Calu3 (cell line): ENCODE data around the gene SMIM29. TPM values are rescaled to one million over a fixed set of nuclear protein-coding genes. Genes with fewer than 3 reads are reported as not detected.

Source experiments
- BruUV-seq: library from RNA; stranded (reverse); fragments of 400-500 nt; replicated peaks from 2 replicates; lab custom pipeline; 2021; lab: Mats Ljungman, UMichigan
- CTCF ChIA-PET: fragments of 300-600 bp; sonication (Branson Sonifier 250); formaldehyde crosslinking; loops from one replicate; lab custom pipeline; 2022; ENCODE audit warnings: antibody characterized with exemption; lab: Charles Lee
- DNase-seq: peaks from one replicate; pipeline ENCODE4 v3.0.0; 2022
- H3K27ac Mint-ChIP-seq: one replicate; pipeline ENCODE4 v1.8.0; 2022; ENCODE audit warnings: mixed read lengths; ENCODE audit not compliant: unreplicated experiment
- H3K27me3 Mint-ChIP-seq: one replicate; pipeline ENCODE4 v1.8.0; 2022; ENCODE audit warnings: mixed read lengths; ENCODE audit not compliant: unreplicated experiment
- H3K36me3 Mint-ChIP-seq: one replicate; pipeline ENCODE4 v1.8.0; 2022; ENCODE audit warnings: mild to moderate bottlenecking, moderate library complexity, mixed read lengths; ENCODE audit not compliant: insufficient read depth, unreplicated experiment
- H3K4me1 Mint-ChIP-seq: one replicate; pipeline ENCODE4 v1.8.0; 2022; ENCODE audit warnings: mild to moderate bottlenecking, low read depth, mixed read lengths; ENCODE audit not compliant: unreplicated experiment
- H3K4me3 Mint-ChIP-seq: one replicate; pipeline ENCODE4 v1.8.0; 2022; ENCODE audit warnings: mild to moderate bottlenecking, low read depth, moderate library complexity, mixed read lengths; ENCODE audit not compliant: unreplicated experiment
- H3K9me3 Mint-ChIP-seq: one replicate; pipeline ENCODE4 v1.8.0; 2022; ENCODE audit warnings: low read depth, mixed read lengths; ENCODE audit not compliant: unreplicated experiment
- CTCF ChIP-seq: fragments of 200-600 bp; IDR thresholded peaks from one replicate; pipeline ENCODE4 v1.8.0; 2022; ENCODE audit warnings: antibody characterized with exemption; ENCODE audit not compliant: unreplicated experiment
- intact Hi-C: fragments of 100-400 bp; cut with micrococcal nuclease; formaldehyde crosslinking; loops from one replicate; pipeline ENCODE4 v1.10.0; 2022; ENCODE audit not compliant: unreplicated experiment
- total RNA-seq: library from RNA; stranded (reverse); gene quantifications from 2 replicates; pipeline ENCODE4 v1.2.3, GENCODE V29; 2022

The SMIM29 gene
- total RNA-seq, 1 experiment from 2014 or later = 59.2 TPM

GRCh38 chr6:34230653-34231371 lies 18.0 kb downstream of the SMIM29 start:
- H3K9me3 Mint-ChIP-seq = no peaks in the 10 kb centered on the region
- CTCF ChIA-PET = interaction anchor here (0.6 kb wide), 1 partner anchor 197 kb away, joined by 4 read pairs; no protein-coding TSS in a partner anchor

GRCh38 chr6:34229877-34230276 lies 18.9 kb downstream of the SMIM29 start:
- no peak for TF ChIP-seq CTCF
- no peaks in the 10 kb centered on the region for H3K27me3 Mint-ChIP-seq
- intact Hi-C loops = no loop called here
- H3K36me3 Mint-ChIP-seq = peaks cover 35% of the 10 kb centered on the region
- CTCF ChIA-PET = interaction anchor here (0.6 to 1.0 kb wide), 2 partner anchors 117 to 257 kb away, joined by 5 to 6 read pairs; no protein-coding TSS in a partner anchor
- H3K4me3 Mint-ChIP-seq = no peak overlapping the region
- no peak for DNase-seq
- TSS peak; percentile 90 for BruUV-seq
- peaks cover 79% of the 10 kb centered on the region for H3K4me1 Mint-ChIP-seq
- no peaks in the 10 kb centered on the region for H3K9me3 Mint-ChIP-seq
- H3K27ac Mint-ChIP-seq = peak overlapping the region; percentile 2

More at GRCh38 chr6:34230653-34231371, 18.0 kb downstream of the SMIM29 start:
- Mint-ChIP-seq H3K27ac (peak overlapping the region; percentile 2), H3K27me3 (no peaks in the 10 kb centered on the region), H3K4me3 (no peak overlapping the region), H3K36me3 (peaks cover 40% of the 10 kb centered on the region), H3K4me1 (peaks cover 69% of the 10 kb centered on the region)
- no peak for TF ChIP-seq CTCF
- BruUV-seq = no TSS peak
- intact Hi-C loops = no loop called here
- no peak for DNase-seq

GRCh38 chr6:34227761-34228421 lies 20.9 kb downstream of the SMIM29 start:
- CTCF ChIA-PET = interaction anchor here (0.7 kb wide), 4 partner anchors 9 to 907 kb away, joined by 3 to 4 read pairs (median 3); no protein-coding TSS in a partner anchor
- H3K27ac Mint-ChIP-seq = peak overlapping the region; percentile 71
- H3K36me3 Mint-ChIP-seq = peaks cover 28% of the 10 kb centered on the region
- no TSS peak for BruUV-seq
- peak; percentile 59 for DNase-seq
- no peak for TF ChIP-seq CTCF
- peaks cover 79% of the 10 kb centered on the region for H3K4me1 Mint-ChIP-seq
- no peak overlapping the region for H3K4me3 Mint-ChIP-seq
- H3K27me3 Mint-ChIP-seq = no peaks in the 10 kb centered on the region
- intact Hi-C loops = no loop called here
- H3K9me3 Mint-ChIP-seq = no peaks in the 10 kb centered on the region

- Mint-ChIP-seq H3K27ac (peak overlapping the region; percentile 71), H3K27me3 (no peaks in the 10 kb centered on the region), H3K36me3 (peaks cover 28% of the 10 kb centered on the region), H3K4me3 (no peak overlapping the region), H3K9me3 (no peaks in the 10 kb centered on the region), H3K4me1 (peaks cover 77% of the 10 kb centered on the region)
- no peak for DNase-seq
- CTCF ChIA-PET = interaction anchor here (0.6 to 1.0 kb wide), 6 partner anchors 10 to 906 kb away, joined by 3 to 6 read pairs (median 4); partner anchors contain the start of genes ANKS1A and HMGA1
- BruUV-seq = no TSS peak
- intact Hi-C loops = no loop called here
- peak; percentile 54 for TF ChIP-seq CTCF
Measured at GRCh38 chr6:34226731-34227586, 21.8 kb downstream of the SMIM29 start.
